Stimulated activated CD4-positive, alpha-beta T cell treated with anti-CD3 and anti-CD28 coated beads, TNF-alpha, amount 100 ng/mL, for 48 hours (primary cell): Measurements from ENCODE around the gene RNLS.

Experiments used
- DNase-seq, 3 donors: peaks; one replicate each; pipeline ENCODE4 v3.0.0-alpha.2; 2020; ENCODE audit warnings: low read depth in 3 of 3

RNLS gene

GRCh38 chr10:88553116-88553752, 29.9 kb downstream of the RNLS start:
- DNase-seq, result no peak

DNA sequence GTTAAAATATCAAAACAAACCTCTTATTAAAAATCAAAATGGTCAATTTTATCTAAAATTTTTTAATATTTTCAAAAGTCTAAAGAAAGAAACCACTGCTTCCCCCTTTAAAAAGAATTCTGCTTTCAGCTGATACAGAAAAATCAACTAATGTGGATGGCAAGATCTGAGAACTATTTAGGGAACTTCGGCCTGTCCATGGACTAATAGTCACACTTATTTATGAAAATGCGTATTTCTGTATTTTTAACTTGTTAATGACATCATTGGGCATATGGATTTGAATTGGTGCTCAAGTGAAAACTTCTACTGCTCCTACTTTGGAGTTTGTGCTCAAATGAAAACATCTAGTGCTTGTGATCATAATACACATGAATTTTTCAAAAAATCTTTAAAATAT, 31.9 kb downstream of the RNLS start:
- no peak for DNase-seq

- no peak for DNase-seq
Observed at GRCh38 chr10:88546497-88546896, 36.6 kb downstream of the RNLS start.

DNA sequence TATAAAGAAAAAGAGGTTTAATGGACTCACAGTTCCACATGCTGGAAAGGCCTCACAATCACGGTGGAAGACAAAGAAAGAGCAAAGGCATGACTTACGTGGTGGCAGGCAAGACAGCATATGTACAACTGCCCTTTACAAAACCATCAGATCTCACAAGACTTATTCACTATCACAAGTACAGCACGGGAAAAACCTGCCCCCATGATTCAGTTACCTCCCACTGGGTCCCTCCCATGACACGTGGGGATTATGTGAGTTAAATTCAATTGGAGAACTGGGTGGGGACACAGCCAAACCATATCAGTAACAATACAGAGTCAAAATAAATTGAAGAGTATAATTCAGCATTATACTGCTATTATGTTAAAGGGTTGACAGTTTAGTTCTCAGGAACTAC, 37.8 kb downstream of the RNLS start:
- no peak for DNase-seq

DNA sequence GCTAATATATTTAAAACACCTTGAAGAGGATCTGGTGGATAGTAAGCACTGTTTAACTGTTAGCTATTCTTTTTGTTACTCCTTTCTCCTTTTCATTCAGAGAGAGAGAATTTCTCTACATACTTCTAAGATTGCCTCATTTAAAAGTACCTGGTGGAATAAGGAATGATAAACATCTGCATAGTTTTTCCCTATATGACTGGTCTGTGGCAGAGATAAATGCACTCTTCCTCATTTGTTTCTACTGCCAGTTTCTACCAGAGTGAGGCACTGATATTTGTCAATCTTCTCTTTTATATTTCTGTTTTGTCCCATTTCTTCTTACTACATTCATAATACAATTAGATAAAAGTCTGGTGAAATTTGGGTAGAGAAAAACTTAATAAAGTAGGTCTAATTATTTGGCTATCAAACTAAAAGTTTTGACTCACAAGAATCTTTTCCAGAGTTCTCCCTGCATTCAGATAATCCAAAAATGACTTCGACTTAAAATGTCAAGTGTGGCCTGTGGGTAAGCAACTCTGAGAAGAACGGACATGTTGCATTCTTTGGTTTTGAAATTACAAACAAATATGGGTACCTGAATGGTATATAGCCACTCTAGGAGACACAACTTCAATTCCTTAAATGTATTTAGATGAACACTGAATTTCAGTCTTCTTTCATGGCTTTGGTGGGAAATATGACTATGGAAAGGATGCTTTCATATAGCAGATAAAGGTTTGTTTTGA, 38.8 kb downstream of the RNLS start:
- DNase-seq, result no peak

GRCh38 chr10:88542522-88542921, 40.6 kb downstream of the RNLS start:
- no peak for DNase-seq

DNA sequence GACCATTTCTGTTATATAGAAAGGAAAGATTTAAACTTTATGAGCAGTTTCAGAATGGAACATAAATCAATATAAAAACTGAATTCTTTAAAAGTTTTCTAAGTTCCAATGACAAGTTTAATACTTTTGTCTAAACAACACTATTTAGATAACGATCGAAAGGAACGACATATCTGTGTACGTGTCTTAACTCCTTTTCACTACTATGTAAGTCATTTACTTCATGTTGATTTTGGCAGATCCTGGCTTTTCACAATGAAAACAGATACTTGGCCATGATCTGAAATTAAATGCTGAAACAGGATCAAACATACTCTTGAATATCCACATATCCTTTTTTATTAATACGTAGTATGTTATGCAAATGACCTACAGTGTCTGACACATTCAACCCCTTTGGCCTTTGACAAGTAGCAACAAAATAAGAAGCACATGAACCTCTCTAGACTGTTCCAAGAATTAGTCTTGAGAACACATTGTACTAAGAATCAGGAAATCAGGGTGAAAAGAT, 41.9 kb downstream of the RNLS start:
- no peak for DNase-seq

GRCh38 chr10:88540351-88540750, 42.8 kb downstream of the RNLS start:
- no peak for DNase-seq

- DNase-seq, result no peak
Observed at GRCh38 chr10:88538048-88538447, 45.1 kb downstream of the RNLS start.

- no peak for DNase-seq
Observed at GRCh38 chr10:88537322-88537721, 45.8 kb downstream of the RNLS start.

GRCh38 chr10:88536437-88536836, 46.7 kb downstream of the RNLS start:
- DNase-seq, result no peak

DNA sequence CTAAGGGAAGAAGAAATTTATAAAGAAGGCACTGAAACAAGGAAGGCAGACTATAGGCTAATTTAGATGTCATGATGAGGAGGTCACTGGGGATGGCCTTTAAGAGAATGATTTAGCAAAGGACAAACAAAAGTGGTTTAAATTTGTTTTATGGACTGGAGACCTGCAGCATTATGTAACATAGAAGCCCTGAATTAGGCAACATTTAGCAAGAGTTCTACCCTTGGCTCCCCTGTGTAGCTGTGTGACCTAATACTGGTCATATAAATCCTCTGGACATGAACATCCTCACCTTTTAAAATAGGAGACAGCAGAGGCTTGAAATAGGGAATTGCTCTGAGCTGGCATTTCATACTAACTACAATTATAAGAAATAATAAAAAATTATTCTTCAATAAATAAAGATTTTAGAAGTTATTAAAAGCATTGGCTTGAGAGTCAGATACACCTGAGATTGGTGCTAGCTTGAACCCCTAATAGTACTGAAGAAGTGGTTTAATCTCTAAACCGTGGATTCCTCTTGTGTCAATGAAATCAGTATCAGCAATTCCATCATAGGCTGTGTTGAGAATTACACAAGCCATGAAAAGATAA, 48.9 kb downstream of the RNLS start:
- no peak for DNase-seq

DNA sequence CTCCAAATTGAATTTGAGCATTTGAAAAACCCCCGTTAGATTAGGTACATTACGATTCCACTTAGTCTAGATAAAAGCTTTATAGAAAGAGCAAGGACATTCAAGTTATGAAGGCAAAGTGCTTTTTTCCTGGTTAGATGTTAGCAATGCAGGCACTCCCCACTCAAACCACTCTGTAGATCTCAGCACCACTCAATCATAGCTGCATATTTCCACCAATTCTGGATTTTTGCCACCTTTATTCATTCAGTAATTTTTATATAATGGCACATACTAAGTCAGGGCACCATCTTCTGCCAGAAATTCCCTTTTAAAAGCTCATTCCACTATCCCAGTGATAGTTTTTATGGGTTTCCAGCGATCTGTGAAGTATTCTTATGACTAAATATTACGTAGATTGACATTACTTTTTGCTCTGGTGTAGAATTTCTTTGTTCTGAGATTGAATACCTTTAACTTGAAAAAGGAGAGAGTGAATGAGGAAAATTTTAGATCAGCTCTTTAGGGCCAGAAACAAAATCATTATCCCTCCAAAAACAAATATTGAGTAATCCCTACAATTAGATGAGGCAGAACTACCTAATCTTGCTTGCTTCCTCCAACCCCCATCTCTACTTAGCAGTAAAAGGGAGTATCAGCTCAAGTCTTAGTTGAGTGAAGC, 51.6 kb downstream of the RNLS start:
- no peak for DNase-seq

- no peak for DNase-seq
Observed at GRCh38 chr10:88530629-88531391, 52.3 kb downstream of the RNLS start.

DNA sequence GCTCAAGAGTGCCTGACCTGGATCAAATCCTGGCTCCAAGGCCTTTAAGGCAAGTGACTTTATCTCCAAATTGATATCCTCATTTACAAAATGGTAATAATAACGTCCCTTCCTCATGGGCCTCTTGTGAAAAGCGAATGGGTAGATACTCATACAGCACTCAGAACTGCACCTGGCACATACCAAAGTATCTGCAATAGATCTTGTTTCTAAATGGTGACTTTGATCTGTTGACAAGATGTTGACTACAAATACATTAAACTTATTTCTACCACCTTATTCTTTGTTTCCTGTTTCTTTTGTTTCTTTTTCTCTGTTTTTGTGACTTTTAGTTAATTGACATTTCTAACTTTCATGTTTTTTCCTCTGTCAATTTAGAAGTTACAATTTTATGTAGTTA, 53.0 kb downstream of the RNLS start:
- DNase-seq, result no peak

DNA sequence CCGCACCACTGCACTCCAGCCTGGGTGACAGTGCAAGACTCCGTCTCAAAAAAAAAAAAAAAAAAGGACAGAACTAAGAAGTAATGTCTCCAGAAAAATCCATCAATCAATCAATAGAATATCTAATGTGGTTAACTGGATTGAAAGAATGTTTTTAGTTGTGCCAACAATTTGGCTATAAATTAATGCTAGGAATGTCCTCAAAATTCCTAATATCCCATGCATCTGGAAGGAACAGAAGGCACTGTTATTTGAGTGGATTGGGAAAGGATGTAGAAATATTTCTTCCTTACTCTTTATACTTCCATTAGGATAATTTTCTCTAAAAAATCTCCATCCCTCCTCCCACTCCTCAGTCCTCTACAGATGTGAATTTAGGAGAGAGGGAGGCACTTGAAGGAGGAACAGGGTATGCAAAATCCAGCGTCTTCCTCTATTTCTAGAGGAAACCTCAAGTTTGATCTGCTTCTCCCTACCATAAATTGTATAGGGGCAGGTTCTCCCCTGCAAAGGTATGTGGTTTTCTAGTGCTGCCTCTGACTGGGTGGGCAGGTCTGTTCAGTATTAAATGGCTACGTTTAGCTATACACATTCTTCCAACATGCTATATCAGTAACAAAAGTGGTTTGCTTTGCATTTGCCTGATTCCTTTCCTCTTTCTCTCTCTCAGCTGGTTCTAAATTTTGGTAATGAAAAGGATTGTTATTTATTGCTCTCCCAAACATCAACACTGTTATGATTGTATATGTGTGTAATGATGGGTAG, 54.1 kb downstream of the RNLS start:
- no peak for DNase-seq

- no peak for DNase-seq
Observed at GRCh38 chr10:88528201-88528600, 54.9 kb downstream of the RNLS start.

DNA sequence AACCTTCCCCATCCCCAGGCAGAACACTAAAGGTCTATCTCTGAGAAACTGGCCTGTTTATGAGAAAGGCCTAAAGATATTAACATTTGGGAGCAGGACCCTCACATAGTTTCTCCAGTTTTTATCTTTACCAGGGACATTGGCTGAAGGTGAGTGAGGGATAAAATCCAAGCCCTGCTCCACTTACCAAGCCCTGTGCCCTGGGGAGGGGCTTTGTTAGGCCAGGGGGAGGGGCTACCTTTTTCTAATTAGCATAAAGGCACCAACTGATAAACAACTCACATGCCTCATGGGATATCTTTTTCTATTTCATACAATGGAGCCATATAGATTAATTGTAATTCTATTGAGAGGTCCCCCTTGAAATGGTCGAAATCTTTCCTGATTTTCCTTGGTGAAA, 55.9 kb downstream of the RNLS start:
- DNase-seq, result no peak

DNA sequence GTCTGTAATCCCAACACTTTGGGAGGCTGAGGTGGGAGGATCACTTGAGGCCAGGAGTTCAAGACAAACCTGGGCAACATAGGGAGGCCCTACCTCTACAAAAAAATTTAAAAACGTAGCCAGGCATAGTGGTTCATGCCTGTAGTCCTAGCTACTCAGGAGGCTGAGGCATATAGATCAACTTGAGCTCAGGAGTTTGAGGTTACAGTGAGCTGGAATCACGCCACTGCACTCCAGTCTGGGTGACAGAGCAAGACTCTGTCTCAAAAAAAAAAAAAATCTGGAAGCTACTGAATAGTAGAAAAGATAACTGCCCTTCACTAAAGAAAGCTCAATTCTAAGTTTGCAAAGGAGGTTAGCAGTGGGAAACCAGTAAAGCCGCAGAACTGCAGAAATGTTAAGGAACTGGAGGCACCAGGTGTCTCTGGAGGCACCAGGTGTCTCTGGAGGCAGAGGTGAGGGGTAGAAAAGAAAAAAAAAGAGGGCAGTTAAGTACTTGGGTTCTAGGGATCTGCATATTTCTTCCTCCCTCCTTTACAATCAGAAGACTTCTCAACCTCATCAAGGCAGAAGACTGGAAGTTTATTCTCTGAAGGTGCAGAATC, 56.5 kb downstream of the RNLS start:
- no peak for DNase-seq

GRCh38 chr10:88525371-88526069, 57.6 kb downstream of the RNLS start:
- no peak for DNase-seq
